H1 (cell line): ENCODE measurements around the gene SOX12. TPM values are rescaled to one million over a fixed set of nuclear protein-coding genes. Genes with fewer than 3 reads are reported as not detected.
A peak's percentile ranks its signal among the peaks of the same experiment; 100 is the strongest.

Source experiments
- CTCF ChIA-PET: fragments of 300-600 bp; sonication (Branson Sonifier 250); formaldehyde crosslinking; loops from one replicate; lab custom pipeline; 2021; ENCODE audit not compliant: partially characterized antibody; lab: Charles Lee
- POLR2A ChIA-PET: fragments of 300-600 bp; sonication (Branson Sonifier 250); formaldehyde crosslinking; loops from one replicate; lab custom pipeline; 2021; ENCODE audit warnings: inconsistent platforms; ENCODE audit not compliant: partially characterized antibody; lab: Charles Lee
- DNase-seq, 2 experiments: peaks; one replicate each; pipeline versions ENCODE4 v3.0.0 to v3.0.0-alpha.2; 2010 to 2022; ENCODE audit warnings: low spot score in 2 of 2, low read depth in 1 of 2, mixed read lengths in 1 of 2
- FAIRE-seq: peaks from 2 replicates; lab custom pipeline; 2011; peaks lifted over from hg19 to GRCh38; lab: Jason Lieb, UNC
- H2AFZ ChIP-seq: 2 replicates; pipeline ENCODE4 v1.8.1; 2012; ENCODE audit warnings: low read length, inconsistent platforms
- H2AK5ac ChIP-seq: 2 replicates; pipeline ENCODE4 v1.6.1; 2013; ENCODE audit warnings: low read depth, low read length
- H2BK120ac ChIP-seq: replicated peaks from 2 replicates; pipeline ENCODE3; 2013; ENCODE audit warnings: low read depth, low read length, inconsistent platforms
- H2BK12ac ChIP-seq: 2 replicates; pipeline ENCODE4 v1.6.1; 2013; ENCODE audit warnings: low read depth, low read length
- H2BK15ac ChIP-seq: 2 replicates; pipeline ENCODE4 v1.6.1; 2013; ENCODE audit warnings: low read length
- H2BK20ac ChIP-seq: 2 replicates; pipeline ENCODE4 v1.6.1; 2013; ENCODE audit warnings: low read length
- H2BK5ac ChIP-seq: 2 replicates; pipeline ENCODE4 v1.6.1; 2013; ENCODE audit warnings: low read depth, low read length
- H3K14ac ChIP-seq: 2 replicates; pipeline ENCODE4 v1.6.1; 2013; ENCODE audit warnings: inconsistent platforms; ENCODE audit not compliant: insufficient read length
- H3K18ac ChIP-seq: 2 replicates; pipeline ENCODE4 v1.6.1; 2013; ENCODE audit warnings: low read length; ENCODE audit errors: extremely low read depth
- H3K23ac ChIP-seq: 2 replicates; pipeline ENCODE4 v1.6.1; 2013; ENCODE audit warnings: inconsistent platforms; ENCODE audit not compliant: insufficient read length
- H3K23me2 ChIP-seq: 2 replicates; pipeline ENCODE4 v1.6.1; 2013; ENCODE audit warnings: low read depth, low read length
- H3K27ac ChIP-seq: 2 replicates; pipeline ENCODE4 v1.6.1; 2011; ENCODE audit warnings: low read depth, low read length, inconsistent platforms
- H3K27me3 ChIP-seq, 4 experiments: replicated peaks in 1 of 4; 1 replicate in 1 of 4; 2 replicates in 3 of 4; pipeline versions ENCODE4 v1.6.1 to v1.8.1; 2011 to 2013; ENCODE audit warnings: low read length in 3 of 4, mild to moderate bottlenecking in 3 of 4, inconsistent platforms in 2 of 4, mixed read lengths in 2 of 4, moderate library complexity in 1 of 4; ENCODE audit not compliant: control insufficient read depth in 3 of 4, insufficient read depth in 3 of 4; ENCODE audit errors: extremely low read depth in 1 of 4
- H3K36me3 ChIP-seq, 4 experiments: 2 replicates each; pipeline versions ENCODE4 v1.6.1 to v1.8.1; 2011 to 2013; ENCODE audit warnings: mild to moderate bottlenecking in 4 of 4, low read length in 3 of 4, moderate library complexity in 2 of 4, control low read depth in 1 of 4, inconsistent platforms in 1 of 4; ENCODE audit not compliant: insufficient read depth in 4 of 4, control insufficient read depth in 2 of 4
- H3K4ac ChIP-seq: replicated peaks from 2 replicates; pipeline ENCODE3; 2013; ENCODE audit warnings: low read length, low read depth, mixed read lengths, inconsistent platforms; ENCODE audit not compliant: insufficient read length
- H3K4me1 ChIP-seq, 4 experiments: replicated peaks in 1 of 4; 1 replicate in 1 of 4; 2 replicates in 3 of 4; pipeline versions ENCODE4 v1.6.1 to v1.8.1; 2011 to 2013; ENCODE audit warnings: low read length in 3 of 4, inconsistent platforms in 2 of 4, mixed read lengths in 1 of 4; ENCODE audit not compliant: insufficient read depth in 4 of 4, control insufficient read depth in 3 of 4
- H3K4me2 ChIP-seq, 2 experiments: 2 replicates each; pipeline versions ENCODE4 v1.6.1 to v1.8.1; 2011 to 2013; ENCODE audit warnings: low read depth in 2 of 2, low read length in 2 of 2, control low read depth in 1 of 2, inconsistent platforms in 1 of 2, mild to moderate bottlenecking in 1 of 2; ENCODE audit not compliant: insufficient read depth in 1 of 2
- H3K4me3 ChIP-seq, 4 experiments: fragments of 200-600, 300-600 bp in 1 of 4; sonication (generic), shearing (Covaris generic), sonication (Bioruptor Twin) in 1 of 4; 2 replicates each; pipeline versions ENCODE4 v1.5.1 to v1.8.1; 2011 to 2016; ENCODE audit warnings: low read length in 4 of 4, low read depth in 3 of 4, control low read depth in 2 of 4, inconsistent platforms in 2 of 4, mild to moderate bottlenecking in 2 of 4, mixed read lengths in 1 of 4, moderate library complexity in 1 of 4; ENCODE audit not compliant: insufficient read depth in 2 of 4; ENCODE audit errors: extremely low read depth in 1 of 4
- H3K56ac ChIP-seq: replicated peaks from 2 replicates; pipeline ENCODE3; 2013; ENCODE audit warnings: low read depth, mild to moderate bottlenecking, mixed read lengths, low read length, inconsistent platforms; ENCODE audit not compliant: insufficient read length
- H3K79me1 ChIP-seq: 2 replicates; pipeline ENCODE4 v1.6.1; 2013; ENCODE audit warnings: low read depth, low read length, control low read depth
- H3K79me2 ChIP-seq, 2 experiments: 2 replicates each; pipeline versions ENCODE4 v1.6.1 to v1.8.1; 2012 to 2013; ENCODE audit warnings: low read length in 2 of 2, mild to moderate bottlenecking in 2 of 2, inconsistent platforms in 1 of 2; ENCODE audit not compliant: insufficient read depth in 2 of 2, control insufficient read depth in 1 of 2
- H3K9ac ChIP-seq, 4 experiments: replicated peaks in 1 of 4; 1 replicate in 1 of 4; 2 replicates in 3 of 4; pipeline versions ENCODE4 v1.6.1 to v1.8.1; 2011 to 2013; ENCODE audit warnings: low read depth in 3 of 4, low read length in 3 of 4, control low read depth in 2 of 4, mild to moderate bottlenecking in 2 of 4, moderate library complexity in 2 of 4, inconsistent platforms in 1 of 4; ENCODE audit errors: extremely low read depth in 1 of 4
- H3K9me3 ChIP-seq, 2 experiments: 2 replicates each; pipeline versions ENCODE4 v1.6.1 to v1.8.1; 2012 to 2013; ENCODE audit warnings: mild to moderate bottlenecking in 2 of 2, moderate library complexity in 2 of 2, control low read depth in 1 of 2, inconsistent platforms in 1 of 2, low read depth in 1 of 2, low read length in 1 of 2, mixed read lengths in 1 of 2; ENCODE audit not compliant: insufficient read depth in 2 of 2
- H4K20me1 ChIP-seq, 2 experiments: replicated peaks in 1 of 2; 2 replicates each; pipeline versions ENCODE3 to v1.8.1; 2011 to 2013; ENCODE audit warnings: inconsistent platforms in 2 of 2, low read length in 2 of 2, mild to moderate bottlenecking in 1 of 2; ENCODE audit not compliant: insufficient read depth in 2 of 2, control insufficient read depth in 1 of 2
- H4K5ac ChIP-seq: 2 replicates; pipeline ENCODE4 v1.6.1; 2013; ENCODE audit warnings: low read length, low read depth, mixed read lengths, inconsistent platforms; ENCODE audit not compliant: insufficient read length
- H4K8ac ChIP-seq: 2 replicates; pipeline ENCODE4 v1.8.0; 2013; ENCODE audit warnings: mild to moderate bottlenecking, moderate library complexity, low read length, inconsistent platforms; ENCODE audit not compliant: insufficient read depth; ENCODE audit errors: extremely low read depth
- H4K91ac ChIP-seq: replicated peaks from 2 replicates; pipeline ENCODE3; 2013; ENCODE audit warnings: low read length, mixed read lengths, inconsistent platforms; ENCODE audit not compliant: insufficient read length
- KDM1A ChIP-seq: fragments of 200-600, 300-600 bp; sonication (generic); IDR thresholded peaks from 2 replicates; pipeline ENCODE4 v1.7.1; 2016; ENCODE audit warnings: mild to moderate bottlenecking, low read length, borderline replicate concordance
- MAFK ChIP-seq: IDR thresholded peaks from 2 replicates; pipeline ENCODE4 v1.6.1; 2012; ENCODE audit warnings: low read depth, mild to moderate bottlenecking, improper control_type of control experiment, low read length
- RFX5 ChIP-seq: IDR thresholded peaks from 2 replicates; pipeline ENCODE4 v1.6.1; 2011; ENCODE audit warnings: low read depth, low read length, improper control_type of control experiment, borderline replicate concordance
- RNF2 ChIP-seq: fragments of 200-900, 300-1000 bp; sonication (generic); IDR thresholded peaks from 2 replicates; pipeline ENCODE4 v1.7.1; 2016; ENCODE audit warnings: borderline replicate concordance, low read depth, mild to moderate bottlenecking, antibody characterized with exemption, low read length; ENCODE audit not compliant: poor library complexity, severe bottlenecking; ENCODE audit errors: missing control alignments
- TAF1 ChIP-seq: IDR thresholded peaks from 2 replicates; pipeline ENCODE4 v1.6.1; 2011; ENCODE audit warnings: mild to moderate bottlenecking, low read depth, low read length
- WGBS, 2 experiments: shearing (Covaris generic) in 1 of 2; methylation state at CpG; one replicate each; pipeline versions ENCODE4 v1.1.6 to v1.1.7; 2013 to 2015; ENCODE audit warnings: low lambda C conversion rate in 2 of 2, mixed read lengths in 2 of 2, inconsistent platforms in 1 of 2, low coverage in 1 of 2, missing lambda C conversion rate in 1 of 2; ENCODE audit not compliant: insufficient replicate concordance in 2 of 2, insufficient coverage in 1 of 2, insufficient read length in 1 of 2; ENCODE audit errors: extremely low coverage in 1 of 2, missing lambda C conversion rate in 1 of 2; 5-methylcytosine and 5-hydroxymethylcytosine counted together
- polyA plus RNA-seq, 7 experiments: library from polyadenylated mRNA; depleted of rRNA in 3 of 7; stranded (reverse) in 5 of 7; unstranded in 2 of 7; fragments of >200 nt in 5 of 7; fragments of 200-250 nt in 2 of 7; gene quantifications; 1 replicate in 5 of 7; 2 replicates in 1 of 7; 4 replicates in 1 of 7; pipeline versions ENCODE4 v1.2.1 to v1.2.3, GENCODE V29; 2011 to 2013; ENCODE audit warnings: missing spikeins in 2 of 7, mixed read lengths in 2 of 7
- total RNA-seq: library from RNA; stranded (reverse); fragmentation: NEBNext Ultra II Directional; extraction: Animal tissue kit (Norgen Biotek cat#: 25700); gene quantifications from 2 replicates; pipeline ENCODE4 v1.2.1, GENCODE V29; 2021

The SOX12 gene
- total and polyA plus RNA-seq, 2 of the 8 experiments (the other 6 are each of a cell fraction or from before 2014, with no cell fraction given), result 6.4 to 63.0 TPM

GRCh38 chr20:301886-302848, 23.2 kb upstream of the SOX12 start:
- ChIA-PET CTCF (interaction anchor here (1.0 to 7.8 kb wide), 5 partner anchors 8 to 69 kb away, joined by 3 to 36 read pairs (median 26); partner anchors contain the start of gene SOX12), POLR2A (interaction anchor here (0.6 to 8.5 kb wide), 6 partner anchors 8 to 78 kb away, joined by 3 to 85 read pairs (median 6); no protein-coding TSS in a partner anchor)
- Histone ChIP-seq H4K8ac (no peak overlapping the region), H3K14ac (no peak overlapping the region), H4K91ac (peak overlapping the region; percentile 71), H2AK5ac (peak overlapping the region; percentile 70; the same call in 1 of the 2 replicates), H3K56ac (no peak overlapping the region), H4K20me1 (peaks cover 6 to 11% of the 10 kb centered on the region in 2 experiments), H2BK5ac (peak overlapping the region; percentile 62; the same call in 1 of the 2 replicates), H3K27me3 (peaks cover 0 to 2% (median 0%) of the 10 kb centered on the region in 4 experiments; a peak in 1 of 7 replicates), H3K23me2 (peaks cover 17% of the 10 kb centered on the region), H3K79me2 (peaks cover 11 to 35% of the 10 kb centered on the region in 2 experiments; a peak in 3 of 4 replicates), H4K5ac (no peak overlapping the region), H3K9ac (no peak overlapping the region; a peak in 2 of 7 replicates), H3K4me1 (peaks cover 16 to 28% (median 17%) of the 10 kb centered on the region in 4 experiments), H3K4me3 (peak overlapping the region in 1 of 4 experiments; percentile 6; a peak in 1 of 8 replicates), H3K18ac (peak overlapping the region; percentile 26; the same call in 1 of the 2 replicates), H2BK12ac (peak overlapping the region; percentile 76; the same call in 1 of the 2 replicates), H3K36me3 (no peaks in the 10 kb centered on the region), H3K79me1 (peaks cover 3% of the 10 kb centered on the region; the same call in 1 of the 2 replicates), H2BK15ac (peak overlapping the region; percentile 47), H3K4me2 (peak overlapping the region; percentile 10 to 81; a peak in 3 of 4 replicates), H3K9me3 (no peaks in the 10 kb centered on the region), H3K4ac (no peak overlapping the region), H2AFZ (no peak overlapping the region), H2BK20ac (peak overlapping the region; percentile 95), H3K23ac (no peak overlapping the region), H3K27ac (no peak overlapping the region; the same call in 1 of the 2 replicates), H2BK120ac (peak overlapping the region; percentile 2)
- TF ChIP-seq KDM1A (peak; percentile 43; the same call in 1 of the 2 replicates), TAF1 (no peak), MAFK (no peak), RFX5 (no peak), RNF2 (no peak)
- WGBS, 2 experiments, result 63% methylated on average over 13 of the region's 13 CpGs; no CpG with 5 or more reads in 1 of the 2 experiments
- FAIRE-seq (no peak), DNase-seq (no peak)
